ENCODE results near the gene TAF3. TPM values are rescaled to one million over a fixed set of nuclear protein-coding genes. Genes with fewer than 3 reads are reported as not detected.

Gene TAF3
- total RNA-seq, 1 donor from 2014 or later = 4.8 TPM

GRCh38 chr10:8034466-8035005, 216.2 kb downstream of the TAF3 start:
- no peak for DNase-seq (ENCODE audit: low read depth)
- no peak overlapping the region for H3K4me3 ChIP-seq (ENCODE audit: low read depth, low read length)
- TF ChIP-seq, protein P1, sequence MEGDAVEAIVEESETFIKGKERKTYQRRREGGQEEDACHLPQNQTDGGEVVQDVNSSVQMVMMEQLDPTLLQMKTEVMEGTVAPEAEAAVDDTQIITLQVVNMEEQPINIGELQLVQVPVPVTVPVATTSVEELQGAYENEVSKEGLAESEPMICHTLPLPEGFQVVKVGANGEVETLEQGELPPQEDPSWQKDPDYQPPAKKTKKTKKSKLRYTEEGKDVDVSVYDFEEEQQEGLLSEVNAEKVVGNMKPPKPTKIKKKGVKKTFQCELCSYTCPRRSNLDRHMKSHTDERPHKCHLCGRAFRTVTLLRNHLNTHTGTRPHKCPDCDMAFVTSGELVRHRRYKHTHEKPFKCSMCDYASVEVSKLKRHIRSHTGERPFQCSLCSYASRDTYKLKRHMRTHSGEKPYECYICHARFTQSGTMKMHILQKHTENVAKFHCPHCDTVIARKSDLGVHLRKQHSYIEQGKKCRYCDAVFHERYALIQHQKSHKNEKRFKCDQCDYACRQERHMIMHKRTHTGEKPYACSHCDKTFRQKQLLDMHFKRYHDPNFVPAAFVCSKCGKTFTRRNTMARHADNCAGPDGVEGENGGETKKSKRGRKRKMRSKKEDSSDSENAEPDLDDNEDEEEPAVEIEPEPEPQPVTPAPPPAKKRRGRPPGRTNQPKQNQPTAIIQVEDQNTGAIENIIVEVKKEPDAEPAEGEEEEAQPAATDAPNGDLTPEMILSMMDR (conservative IDR thresholded peaks at IDR 0.05; ENCODE audit: low read depth, low read length) = no peak

GRCh38 chr10:8035006-8035640, 216.8 kb downstream of the TAF3 start:
- TF ChIP-seq, protein P1 (conservative IDR thresholded peaks at IDR 0.05; ENCODE audit: low read depth, low read length) = no peak
- H3K4me3 ChIP-seq (ENCODE audit: low read depth, low read length) = no peak overlapping the region
- DNase-seq (ENCODE audit: low read depth) = no peak

- H3K4me3 ChIP-seq (ENCODE audit: low read depth, low read length) = no peak overlapping the region
- TF ChIP-seq, protein P1 (conservative IDR thresholded peaks at IDR 0.05; ENCODE audit: low read depth, low read length) = no peak
- no peak for DNase-seq (ENCODE audit: low read depth)
These were observed 217.6 kb downstream of the TAF3 start for GRCh38 chr10:8035641-8036470.

DNA sequence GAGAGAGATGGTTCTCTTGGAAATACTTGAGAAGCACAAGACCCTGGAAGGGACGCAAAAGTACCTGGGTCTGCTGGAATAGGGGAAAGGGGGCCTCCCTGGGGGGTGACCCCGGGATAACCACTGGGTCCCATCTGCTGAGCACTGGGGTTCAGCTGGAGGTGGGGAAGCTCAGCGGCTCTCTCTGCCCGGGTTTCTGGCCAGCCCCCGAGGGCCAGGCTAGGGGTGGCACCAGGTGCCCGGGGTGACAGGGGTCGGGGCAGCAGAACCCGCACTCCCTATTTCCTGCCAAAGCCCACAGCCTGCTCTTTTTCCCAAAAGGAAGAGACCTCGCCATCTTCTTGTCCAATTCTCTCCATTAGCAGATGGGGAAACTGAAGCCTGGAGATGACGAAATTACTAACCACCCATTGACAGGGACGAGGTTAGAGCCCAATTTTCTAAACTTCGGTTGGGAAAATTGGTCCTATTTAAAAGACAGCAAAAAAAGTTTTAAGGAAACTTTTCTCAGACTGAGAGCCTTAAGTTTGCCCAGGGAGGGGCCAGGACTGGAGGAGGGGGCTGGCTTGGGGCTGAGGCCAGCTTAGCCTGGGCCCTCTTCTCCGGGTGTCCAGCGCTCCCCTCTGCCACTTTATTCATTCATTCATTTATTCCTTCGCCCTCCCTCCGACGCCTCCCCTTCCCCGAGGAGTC, 218.3 kb downstream of the TAF3 start:
- TF ChIP-seq, protein P1 (conservative IDR thresholded peaks at IDR 0.05; ENCODE audit: low read depth, low read length) = no peak
- no peak overlapping the region for H3K4me3 ChIP-seq (ENCODE audit: low read depth, low read length)
- no peak for DNase-seq (ENCODE audit: low read depth)

- TF ChIP-seq, protein P1 (conservative IDR thresholded peaks at IDR 0.05; ENCODE audit: low read depth, low read length) = no peak
- no peak overlapping the region for H3K4me3 ChIP-seq (ENCODE audit: low read depth, low read length)
- DNase-seq (ENCODE audit: low read depth) = no peak
These were observed 219.0 kb downstream of the TAF3 start for GRCh38 chr10:8037199-8037801.

Measured in epithelial cell of proximal tubule (primary cell).